Astrocyte of the cerebellum (primary cell): ENCODE data around the gene RAD54L.
"Not testable (repeated sequence)": the region's sequence is repeated elsewhere in the genome, so short reads cannot be mapped to it uniquely, and the experiment has no call there.

Experiments
- DNase-seq: peaks from one replicate; pipeline ENCODE4 v3.0.0-alpha.2; 2011; ENCODE audit warnings: low read depth
- H3K4me3 ChIP-seq: 2 replicates; pipeline ENCODE4 v1.5.1; 2011; ENCODE audit warnings: mild to moderate bottlenecking, low read depth, low read length, moderate library complexity
- in situ Hi-C: cut with HindIII; loops from 2 replicates; pipeline ENCODE4 v1.10.0; 2017; ENCODE audit warnings: low sequenced_read_pairs
- TF ChIP-seq, protein P1 (sequence below): IDR thresholded peaks from 2 replicates; pipeline ENCODE4 v1.5.1; 2012; ENCODE audit warnings: low read length, low read depth, moderate library complexity, mild to moderate bottlenecking; ENCODE audit errors: missing control alignments

RAD54L gene

DNA sequence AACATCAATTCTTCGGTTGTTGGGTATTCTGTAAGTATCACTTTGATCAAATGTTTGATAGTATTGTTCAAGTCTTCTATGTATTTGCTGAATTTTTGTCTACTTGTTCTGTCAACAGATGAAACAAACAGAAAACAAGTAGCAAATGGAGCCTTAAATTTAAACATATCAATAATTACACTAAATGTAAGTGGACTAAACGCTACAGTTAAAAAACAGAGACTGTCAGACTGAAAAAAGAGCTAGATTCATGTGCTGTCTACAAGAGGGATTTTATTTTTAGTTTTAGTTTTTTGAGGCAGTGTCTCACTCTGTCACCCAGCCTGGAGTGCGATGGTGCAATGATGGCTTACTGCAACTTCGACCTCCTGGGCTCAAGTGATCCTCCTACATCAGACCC, 10.7 kb upstream of the RAD54L start:
- no peak overlapping the region for H3K4me3 ChIP-seq
- TF ChIP-seq, protein P1, sequence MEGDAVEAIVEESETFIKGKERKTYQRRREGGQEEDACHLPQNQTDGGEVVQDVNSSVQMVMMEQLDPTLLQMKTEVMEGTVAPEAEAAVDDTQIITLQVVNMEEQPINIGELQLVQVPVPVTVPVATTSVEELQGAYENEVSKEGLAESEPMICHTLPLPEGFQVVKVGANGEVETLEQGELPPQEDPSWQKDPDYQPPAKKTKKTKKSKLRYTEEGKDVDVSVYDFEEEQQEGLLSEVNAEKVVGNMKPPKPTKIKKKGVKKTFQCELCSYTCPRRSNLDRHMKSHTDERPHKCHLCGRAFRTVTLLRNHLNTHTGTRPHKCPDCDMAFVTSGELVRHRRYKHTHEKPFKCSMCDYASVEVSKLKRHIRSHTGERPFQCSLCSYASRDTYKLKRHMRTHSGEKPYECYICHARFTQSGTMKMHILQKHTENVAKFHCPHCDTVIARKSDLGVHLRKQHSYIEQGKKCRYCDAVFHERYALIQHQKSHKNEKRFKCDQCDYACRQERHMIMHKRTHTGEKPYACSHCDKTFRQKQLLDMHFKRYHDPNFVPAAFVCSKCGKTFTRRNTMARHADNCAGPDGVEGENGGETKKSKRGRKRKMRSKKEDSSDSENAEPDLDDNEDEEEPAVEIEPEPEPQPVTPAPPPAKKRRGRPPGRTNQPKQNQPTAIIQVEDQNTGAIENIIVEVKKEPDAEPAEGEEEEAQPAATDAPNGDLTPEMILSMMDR: no peak
- in situ Hi-C loops: no loop called here
- DNase-seq: no peak

DNA sequence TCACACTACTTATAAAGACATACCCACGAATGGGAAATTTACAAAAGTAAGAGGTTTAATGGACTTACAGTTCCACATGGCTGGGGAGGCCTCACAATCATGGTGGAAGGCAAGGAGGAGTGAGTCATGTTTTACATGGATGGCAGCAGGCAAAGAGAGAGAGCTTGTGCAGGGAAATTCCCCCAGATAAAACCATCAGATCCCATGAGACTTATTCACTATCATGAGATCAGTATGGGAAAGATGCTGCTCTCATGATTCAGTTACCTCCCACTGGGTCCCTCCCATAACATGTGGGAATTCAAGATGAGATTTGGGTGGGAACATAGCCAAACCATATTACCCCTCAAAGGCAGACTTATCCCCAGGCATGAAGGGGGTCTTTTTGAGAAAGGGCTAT, 8.7 kb upstream of the RAD54L start:
- in situ Hi-C loops, H3K4me3 ChIP-seq, DNase-seq: not testable (repeated sequence)

DNA sequence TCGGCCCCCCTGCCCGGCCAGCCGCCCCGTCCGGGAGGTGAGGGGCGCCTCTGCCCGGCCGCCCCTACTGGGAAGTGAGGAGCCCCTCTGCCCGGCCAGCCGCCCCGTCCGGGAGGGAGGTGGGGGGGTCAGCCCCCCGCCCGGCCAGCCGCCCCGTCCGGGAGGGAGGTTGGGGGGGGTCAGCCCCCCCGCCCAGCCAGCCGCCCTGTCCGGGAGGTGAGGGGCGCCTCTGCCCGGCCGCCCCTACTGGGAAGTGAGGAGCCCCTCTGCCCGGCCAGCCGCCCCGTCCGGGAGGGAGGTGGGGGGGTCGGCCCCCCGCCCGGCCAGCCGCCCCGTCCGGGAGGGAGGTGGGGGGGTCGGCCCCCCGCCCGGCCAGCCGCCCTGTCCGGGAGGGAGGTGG, 5.8 kb upstream of the RAD54L start:
- in situ Hi-C loops, H3K4me3 ChIP-seq, DNase-seq: not testable (repeated sequence)

DNA sequence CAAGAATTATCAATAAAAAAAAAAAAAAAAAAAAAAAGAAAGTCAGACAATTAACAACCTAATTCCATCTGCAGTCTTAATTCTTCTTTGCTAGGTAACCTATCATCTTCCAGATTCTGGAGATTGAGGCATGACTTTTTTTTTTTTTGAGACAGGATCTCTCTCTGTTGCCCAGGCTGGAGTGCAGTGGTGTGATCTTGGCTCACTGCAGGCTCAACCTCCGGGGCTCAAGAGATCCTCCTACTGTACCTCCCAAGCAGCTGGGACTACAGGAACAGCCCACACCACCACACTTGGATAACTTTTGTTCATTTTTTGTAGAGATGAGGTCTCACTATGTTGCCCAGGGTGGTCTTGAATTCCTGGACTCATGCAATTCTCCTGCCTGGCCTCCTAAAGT, 4.6 kb upstream of the RAD54L start:
- H3K4me3 ChIP-seq: no peak overlapping the region
- TF ChIP-seq, protein P1: no peak
- DNase-seq: no peak
- in situ Hi-C loops: no loop called here

DNA sequence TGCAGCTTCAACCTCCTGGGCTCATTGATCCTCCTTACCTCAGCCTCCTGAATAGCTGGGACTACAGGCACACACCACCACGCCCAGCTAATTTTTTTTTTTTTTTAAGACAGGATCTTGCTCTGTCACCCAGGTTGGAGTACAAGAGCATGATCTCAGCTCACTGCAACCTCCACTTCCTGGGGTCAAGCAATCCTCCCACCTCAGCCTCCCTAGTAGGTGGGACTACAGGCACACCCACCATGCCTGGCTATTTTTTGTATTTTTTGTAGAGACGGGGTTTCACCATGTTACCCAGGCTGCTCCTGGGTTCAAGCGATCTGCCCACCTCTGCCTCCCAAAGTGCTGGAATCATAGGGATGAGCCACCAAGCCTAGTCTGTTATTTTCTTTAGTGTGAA, 3.7 kb upstream of the RAD54L start:
- in situ Hi-C loops, H3K4me3 ChIP-seq, DNase-seq: not testable (repeated sequence)

DNA sequence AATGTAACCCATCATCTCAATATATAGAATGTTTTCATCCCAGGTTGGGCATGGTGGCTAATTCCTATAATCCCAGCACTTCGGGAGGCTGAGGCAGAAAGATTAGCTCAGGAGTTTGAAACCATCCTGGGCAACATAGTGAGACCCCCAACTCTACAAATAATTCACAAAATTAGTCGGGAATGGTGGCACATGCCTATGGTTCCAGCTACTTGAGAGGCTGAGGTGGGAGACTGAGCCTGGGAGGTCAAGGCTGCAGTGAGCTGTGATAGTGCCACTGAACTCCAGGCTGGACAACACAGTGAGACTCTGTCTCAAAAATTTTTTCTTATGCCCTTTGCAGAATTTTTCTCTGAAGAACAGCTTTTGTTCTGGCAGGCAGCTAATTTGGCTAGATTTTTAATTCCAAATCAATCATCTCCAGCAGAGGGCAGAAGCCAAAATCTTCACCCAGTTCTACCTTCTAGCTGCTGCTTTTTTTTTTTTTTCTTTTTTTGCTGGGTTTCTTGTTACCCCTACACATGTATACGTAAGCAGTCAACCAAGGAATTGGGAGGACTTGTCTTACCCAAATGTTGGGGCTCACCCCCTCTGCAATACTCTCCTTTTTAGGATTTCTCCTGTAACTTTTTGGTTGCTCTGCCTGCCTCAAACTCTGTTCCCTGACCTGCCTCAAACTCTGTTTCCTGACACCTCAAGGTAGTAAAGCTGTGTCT, 2.7 kb upstream of the RAD54L start:
- H3K4me3 ChIP-seq: no peak overlapping the region
- no peak for DNase-seq
- TF ChIP-seq, protein P1: peak; percentile 34
- in situ Hi-C loops: no loop called here

DNA sequence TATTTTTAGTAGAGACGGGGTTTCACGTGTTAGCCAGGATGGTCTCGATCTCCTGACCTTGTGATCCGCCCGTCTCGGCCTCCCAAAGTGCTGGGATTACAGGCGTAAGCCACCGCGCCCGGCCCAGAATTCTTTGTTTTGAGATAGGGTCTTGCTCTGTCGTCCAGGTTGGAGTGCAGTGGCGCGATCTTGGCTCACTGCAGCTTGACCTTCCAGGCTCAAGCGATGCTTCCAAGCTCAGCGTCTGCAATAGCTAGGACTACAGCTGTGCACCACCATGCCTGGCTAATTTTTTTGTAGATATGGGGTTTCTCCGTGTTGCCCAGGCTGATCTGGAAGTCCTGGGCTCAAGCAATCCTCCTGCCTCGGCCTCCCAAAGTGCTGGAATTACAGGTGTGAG, 1.4 kb upstream of the RAD54L start:
- H3K4me3 ChIP-seq, DNase-seq, in situ Hi-C loops: not testable (repeated sequence)

DNA sequence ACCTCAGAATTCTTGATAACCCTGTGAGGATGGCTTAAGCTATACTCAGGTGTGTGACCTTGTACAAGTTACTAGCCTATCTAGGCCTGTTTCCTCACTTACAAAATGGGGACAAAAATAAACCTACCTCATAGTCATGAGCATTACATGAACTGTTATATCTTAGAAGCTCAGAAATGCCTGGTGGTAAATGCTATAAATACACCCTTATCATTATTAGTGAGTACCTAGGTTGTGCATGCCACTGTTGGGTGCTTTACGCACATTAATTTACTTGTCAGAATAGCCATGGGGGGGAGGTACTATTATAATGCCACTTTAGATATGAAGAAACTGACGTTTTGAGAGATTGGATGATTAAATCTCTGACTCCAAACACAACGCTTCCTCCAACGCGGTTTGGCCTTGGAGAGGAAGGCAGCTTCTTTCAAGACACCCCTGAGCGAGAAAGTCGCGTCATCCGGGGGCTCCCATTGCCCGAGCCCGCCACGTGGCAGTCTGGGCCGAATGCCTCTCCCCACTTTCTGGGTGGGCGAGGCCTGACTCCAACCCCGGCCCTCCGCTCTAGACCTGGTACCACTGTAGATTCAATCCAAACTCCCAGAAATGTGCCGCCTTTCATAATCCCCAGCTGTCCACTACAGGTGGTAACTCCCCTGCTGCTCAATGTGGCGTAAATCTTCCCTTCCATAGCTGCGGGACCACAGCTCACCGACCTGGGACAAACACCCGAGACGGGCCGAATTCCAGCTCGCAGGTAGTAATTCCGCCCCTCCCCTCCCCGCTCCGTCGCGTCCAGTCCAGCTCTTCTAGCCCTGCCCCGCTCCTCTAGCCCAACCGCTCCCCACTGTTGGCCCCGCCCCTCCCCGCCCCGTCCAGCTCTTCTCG, 771 bp upstream of the RAD54L start:
- TF ChIP-seq, protein P1: no peak
- in situ Hi-C loops: no loop called here
- H3K4me3 ChIP-seq: peak overlapping the region; percentile 78
- DNase-seq: peak; percentile 8
